ENCODE results near the gene NR5A1.

NR5A1 gene

DNA sequence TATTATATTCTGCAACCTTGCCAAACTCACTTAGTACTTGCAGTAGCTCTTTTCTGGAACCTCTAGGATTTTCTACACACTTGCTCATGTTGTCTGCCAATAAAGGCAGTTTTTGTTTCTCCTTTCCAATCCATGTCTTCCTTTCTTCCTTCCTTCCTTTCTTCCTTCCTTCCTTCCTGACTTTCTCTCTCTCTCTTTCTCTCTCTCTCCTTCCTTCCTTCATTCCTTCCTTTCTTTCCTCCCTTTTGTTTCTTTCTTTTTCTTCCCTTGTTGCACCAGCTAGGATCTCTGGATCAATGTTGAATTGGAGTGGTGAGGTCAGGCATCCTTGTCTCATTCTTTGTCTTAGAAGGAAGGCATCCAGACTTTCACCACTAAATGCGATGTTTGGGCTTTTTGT lies 44.5 kb downstream of the NR5A1 start:
- Histone ChIP-seq H3K27ac (ENCODE audit: low read length) (no peak overlapping the region), H3K4me3 (ENCODE audit: low read length) (no peak overlapping the region), H3K36me3 (replicated peaks; ENCODE audit: insufficient read depth, low read length) (no peaks in the 10 kb centered on the region), H3K9ac (ENCODE audit: low read length) (no peak overlapping the region), H2AFZ (ENCODE audit: low read length) (no peak overlapping the region), H3K9me2 (replicated peaks; ENCODE audit: insufficient read depth, low read length) (no peaks in the 10 kb centered on the region), H3K79me2 (ENCODE audit: low read length) (no peaks in the 10 kb centered on the region), H3F3A (ENCODE audit: insufficient read depth, low read length) (no peaks in the 10 kb centered on the region), H3K4me1 (ENCODE audit: low read length) (no peaks in the 10 kb centered on the region), H3K9me3 (replicated peaks; ENCODE audit: insufficient read depth, low read length) (no peaks in the 10 kb centered on the region), H3K27me3 (replicated peaks; ENCODE audit: insufficient read depth, low read length) (no peaks in the 10 kb centered on the region; the same call in 1 of the 2 replicates), H4K20me1 (ENCODE audit: insufficient read depth, low read length) (no peaks in the 10 kb centered on the region), H3K4me2 (ENCODE audit: low read depth, low read length) (no peak overlapping the region)
- DNase-seq = no peak
- no peak for TF ChIP-seq EZH2phosphoT487 (IDR thresholded peaks at IDR 0.05; ENCODE audit: low read length)
- TF ChIP-seq, protein P1, sequence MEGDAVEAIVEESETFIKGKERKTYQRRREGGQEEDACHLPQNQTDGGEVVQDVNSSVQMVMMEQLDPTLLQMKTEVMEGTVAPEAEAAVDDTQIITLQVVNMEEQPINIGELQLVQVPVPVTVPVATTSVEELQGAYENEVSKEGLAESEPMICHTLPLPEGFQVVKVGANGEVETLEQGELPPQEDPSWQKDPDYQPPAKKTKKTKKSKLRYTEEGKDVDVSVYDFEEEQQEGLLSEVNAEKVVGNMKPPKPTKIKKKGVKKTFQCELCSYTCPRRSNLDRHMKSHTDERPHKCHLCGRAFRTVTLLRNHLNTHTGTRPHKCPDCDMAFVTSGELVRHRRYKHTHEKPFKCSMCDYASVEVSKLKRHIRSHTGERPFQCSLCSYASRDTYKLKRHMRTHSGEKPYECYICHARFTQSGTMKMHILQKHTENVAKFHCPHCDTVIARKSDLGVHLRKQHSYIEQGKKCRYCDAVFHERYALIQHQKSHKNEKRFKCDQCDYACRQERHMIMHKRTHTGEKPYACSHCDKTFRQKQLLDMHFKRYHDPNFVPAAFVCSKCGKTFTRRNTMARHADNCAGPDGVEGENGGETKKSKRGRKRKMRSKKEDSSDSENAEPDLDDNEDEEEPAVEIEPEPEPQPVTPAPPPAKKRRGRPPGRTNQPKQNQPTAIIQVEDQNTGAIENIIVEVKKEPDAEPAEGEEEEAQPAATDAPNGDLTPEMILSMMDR (IDR thresholded peaks at IDR 0.05; ENCODE audit: low read length) = no peak

DNA sequence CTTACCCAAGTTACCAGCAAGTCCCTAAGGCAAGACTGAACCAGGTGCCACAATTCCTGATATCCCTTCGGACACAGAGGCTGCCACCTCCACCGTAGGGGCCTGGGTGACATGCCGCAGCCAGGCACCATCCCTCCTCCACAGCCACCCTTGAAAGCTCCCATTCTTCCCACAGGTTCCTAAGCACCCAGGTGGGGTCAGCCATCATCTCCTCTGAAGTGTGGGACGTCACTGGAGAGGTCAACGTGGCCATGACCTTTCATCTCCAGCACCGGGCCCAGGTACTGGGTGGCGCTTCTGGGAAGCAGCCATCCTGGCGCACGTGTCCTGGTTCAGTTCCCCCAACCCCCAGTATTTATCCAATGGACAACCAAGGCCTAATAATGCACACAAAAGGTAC lies 48.8 kb downstream of the NR5A1 start:
- H3K79me2 ChIP-seq (ENCODE audit: low read length) = no peaks in the 10 kb centered on the region
- H3K4me3 ChIP-seq (ENCODE audit: low read length) = no peak overlapping the region
- H4K20me1 ChIP-seq (ENCODE audit: insufficient read depth, low read length) = no peaks in the 10 kb centered on the region
- H3F3A ChIP-seq (ENCODE audit: insufficient read depth, low read length) = no peaks in the 10 kb centered on the region
- H2AFZ ChIP-seq (ENCODE audit: low read length) = no peak overlapping the region
- H3K4me1 ChIP-seq (ENCODE audit: low read length) = no peaks in the 10 kb centered on the region
- H3K4me2 ChIP-seq (ENCODE audit: low read depth, low read length) = no peak overlapping the region
- no peaks in the 10 kb centered on the region for H3K9me2 ChIP-seq (replicated peaks; ENCODE audit: insufficient read depth, low read length)
- no peaks in the 10 kb centered on the region; the same call in 1 of the 2 replicates for H3K27me3 ChIP-seq (replicated peaks; ENCODE audit: insufficient read depth, low read length)
- no peak for TF ChIP-seq EZH2phosphoT487 (IDR thresholded peaks at IDR 0.05; ENCODE audit: low read length)
- no peak for TF ChIP-seq EZH2 (optimal IDR thresholded peaks at IDR 0.05; ENCODE audit: low read depth, low read length)
- TF ChIP-seq, protein P1 (IDR thresholded peaks at IDR 0.05; ENCODE audit: low read length) = no peak
- H3K9ac ChIP-seq (ENCODE audit: low read length) = no peak overlapping the region
- H3K27ac ChIP-seq (ENCODE audit: low read length) = no peak overlapping the region
- no peak for DNase-seq
- no peaks in the 10 kb centered on the region for H3K9me3 ChIP-seq (replicated peaks; ENCODE audit: insufficient read depth, low read length)
- H3K36me3 ChIP-seq (replicated peaks; ENCODE audit: insufficient read depth, low read length) = no peaks in the 10 kb centered on the region

DNA sequence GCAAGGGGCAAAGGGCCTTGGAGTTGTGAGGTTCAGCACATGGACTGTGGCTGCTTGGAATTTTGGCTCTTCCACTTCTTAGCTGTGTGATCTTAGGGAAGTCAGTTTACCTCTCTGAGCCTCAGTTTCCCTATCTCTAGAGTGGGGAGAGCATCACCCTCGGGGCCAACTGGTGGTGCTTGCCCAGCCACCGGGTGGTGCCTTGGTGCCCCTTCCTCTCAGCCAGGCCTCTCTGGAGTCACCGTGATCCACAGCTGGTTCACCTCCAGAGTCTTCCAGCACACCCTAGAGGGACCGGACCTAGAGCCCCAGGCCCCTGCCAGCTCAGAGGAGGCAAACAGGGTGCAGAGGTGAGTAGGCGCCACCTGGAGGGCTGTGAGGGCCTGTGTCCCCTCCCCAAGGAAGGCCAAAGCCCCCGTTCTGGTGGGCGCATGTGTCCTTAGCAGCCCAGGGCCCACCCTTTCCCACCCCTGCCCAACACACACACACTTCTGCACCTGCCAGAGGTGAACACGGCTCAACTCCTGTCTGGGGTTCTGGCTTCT lies 49.2 kb downstream of the NR5A1 start:
- Histone ChIP-seq H3K79me2 (ENCODE audit: low read length) (no peaks in the 10 kb centered on the region), H3K36me3 (replicated peaks; ENCODE audit: insufficient read depth, low read length) (no peaks in the 10 kb centered on the region), H3K9ac (ENCODE audit: low read length) (no peak overlapping the region), H4K20me1 (ENCODE audit: insufficient read depth, low read length) (no peaks in the 10 kb centered on the region), H3K9me2 (replicated peaks; ENCODE audit: insufficient read depth, low read length) (no peaks in the 10 kb centered on the region), H2AFZ (ENCODE audit: low read length) (no peak overlapping the region), H3K4me1 (ENCODE audit: low read length) (no peaks in the 10 kb centered on the region), H3F3A (ENCODE audit: insufficient read depth, low read length) (no peaks in the 10 kb centered on the region), H3K9me3 (replicated peaks; ENCODE audit: insufficient read depth, low read length) (no peaks in the 10 kb centered on the region), H3K27me3 (replicated peaks; ENCODE audit: insufficient read depth, low read length) (no peaks in the 10 kb centered on the region; the same call in 1 of the 2 replicates), H3K27ac (ENCODE audit: low read length) (no peak overlapping the region), H3K4me3 (ENCODE audit: low read length) (no peak overlapping the region), H3K4me2 (ENCODE audit: low read depth, low read length) (no peak overlapping the region)
- DNase-seq = no peak
- TF ChIP-seq EZH2 (optimal IDR thresholded peaks at IDR 0.05; ENCODE audit: low read depth, low read length) (no peak), EZH2phosphoT487 (IDR thresholded peaks at IDR 0.05; ENCODE audit: low read length) (no peak)
- TF ChIP-seq, protein P1 (IDR thresholded peaks at IDR 0.05; ENCODE audit: low read length) = no peak
